ENCODE measurements around the gene ARPC5L.

DNA sequence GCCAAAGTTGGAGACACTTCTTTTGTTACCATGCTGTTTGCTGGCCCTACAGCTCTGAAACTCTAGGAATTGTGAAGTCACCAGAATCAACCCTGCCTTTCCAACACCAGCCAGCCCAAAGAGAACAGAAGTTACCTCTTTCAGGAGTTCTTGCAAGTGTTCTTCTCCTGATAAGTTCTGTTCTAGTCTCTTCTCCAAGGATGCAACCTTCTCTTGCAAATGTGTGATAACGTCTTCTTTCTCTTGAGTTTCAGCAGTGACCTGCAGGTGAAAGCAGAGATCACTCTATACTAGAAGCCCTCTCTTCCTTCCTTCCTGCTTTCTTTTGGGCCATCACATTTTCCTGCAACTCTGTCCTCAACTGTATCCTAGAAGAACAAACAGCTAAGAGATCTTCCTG is 49.8 kb downstream of the ARPC5L start:
- TF ChIP-seq POLR2AphosphoS5 (IDR thresholded peaks at IDR 0.05; ENCODE audit: low read depth, low read length) (no peak), TAF1 (IDR thresholded peaks at IDR 0.05; ENCODE audit: borderline replicate concordance, insufficient read depth, low read length) (no peak), REST (IDR thresholded peaks at IDR 0.05; ENCODE audit: insufficient read depth in 1 of 2, low read depth in 2 of 2, low read length in 2 of 2) (no peak), FOXP2 (optimal IDR thresholded peaks at IDR 0.05; ENCODE audit: borderline replicate concordance, extremely low read depth, extremely low read length, insufficient read depth) (no peak), SIN3A (IDR thresholded peaks at IDR 0.05; ENCODE audit: borderline replicate concordance, insufficient read depth, low read length) (no peak)
